Astrocyte (in vitro differentiated cells and primary cell): ENCODE results near the gene PICALM. TPM values are rescaled to one million over a fixed set of nuclear protein-coding genes. Genes with fewer than 3 reads are reported as not detected.
A peak's percentile ranks its signal among the peaks of the same experiment; 100 is the strongest.

Experiments used
- DNase-seq: peaks from one replicate; pipeline ENCODE4 v3.0.0-alpha.2; 2010; ENCODE audit warnings: low read depth
- FAIRE-seq: peaks from 2 replicates; lab custom pipeline; 2011; peaks lifted over from hg19 to GRCh38; lab: Jason Lieb, UNC
- H2AFZ ChIP-seq: 2 replicates; pipeline ENCODE4 v1.6.0; 2012; ENCODE audit warnings: low read depth, low read length, inconsistent platforms
- H3K27ac ChIP-seq: 2 replicates; pipeline ENCODE4 v1.5.1; 2011; ENCODE audit warnings: low read depth, low read length, inconsistent platforms
- H3K27me3 ChIP-seq: 2 replicates; pipeline ENCODE4 v1.6.0; 2011; ENCODE audit warnings: low read length, inconsistent platforms; ENCODE audit not compliant: insufficient read depth
- H3K36me3 ChIP-seq: 2 replicates; pipeline ENCODE4 v1.5.1; 2011; ENCODE audit warnings: low read length, inconsistent platforms; ENCODE audit not compliant: insufficient read depth
- H3K4me1 ChIP-seq: 2 replicates; pipeline ENCODE4 v1.5.1; 2011; ENCODE audit warnings: low read length, inconsistent platforms; ENCODE audit not compliant: insufficient read depth
- H3K4me2 ChIP-seq: 2 replicates; pipeline ENCODE4 v1.6.0; 2012; ENCODE audit warnings: low read length, inconsistent platforms
- H3K4me3 ChIP-seq: 2 replicates; pipeline ENCODE4 v1.5.1; 2011; ENCODE audit warnings: low read depth, mild to moderate bottlenecking, low read length, inconsistent platforms; ENCODE audit not compliant: insufficient read depth
- H3K79me2 ChIP-seq: 2 replicates; pipeline ENCODE4 v1.6.0; 2012; ENCODE audit warnings: mild to moderate bottlenecking, low read length, inconsistent platforms; ENCODE audit not compliant: insufficient read depth
- H3K9ac ChIP-seq: 2 replicates; pipeline ENCODE4 v1.6.0; 2012; ENCODE audit warnings: mild to moderate bottlenecking, low read length, inconsistent platforms
- H3K9me3 ChIP-seq: 2 replicates; pipeline ENCODE4 v1.5.1; 2012; ENCODE audit warnings: low read depth, mild to moderate bottlenecking, low read length, inconsistent platforms; ENCODE audit not compliant: insufficient read depth
- H4K20me1 ChIP-seq: 2 replicates; pipeline ENCODE4 v1.6.0; 2012; ENCODE audit warnings: low read length, inconsistent platforms; ENCODE audit not compliant: insufficient read depth
- H3K27ac Mint-ChIP-seq: one replicate; pipeline ENCODE4 v1.8.0; 2021; ENCODE audit warnings: mild to moderate bottlenecking, mixed read lengths; ENCODE audit not compliant: unreplicated experiment
- H3K27me3 Mint-ChIP-seq: one replicate; pipeline ENCODE4 v1.8.0; 2021; ENCODE audit warnings: low read depth, mixed read lengths; ENCODE audit not compliant: unreplicated experiment
- H3K36me3 Mint-ChIP-seq: one replicate; pipeline ENCODE4 v1.8.0; 2021; ENCODE audit warnings: low read depth, mixed read lengths; ENCODE audit not compliant: unreplicated experiment
- H3K4me1 Mint-ChIP-seq: one replicate; pipeline ENCODE4 v1.8.0; 2021; ENCODE audit warnings: low read depth, mixed read lengths; ENCODE audit not compliant: unreplicated experiment
- H3K4me3 Mint-ChIP-seq: one replicate; pipeline ENCODE4 v1.8.0; 2021; ENCODE audit warnings: mild to moderate bottlenecking, moderate library complexity, mixed read lengths; ENCODE audit not compliant: unreplicated experiment
- H3K9me3 Mint-ChIP-seq: one replicate; pipeline ENCODE4 v1.8.0; 2021; ENCODE audit warnings: mild to moderate bottlenecking, mixed read lengths; ENCODE audit not compliant: unreplicated experiment
- EZH2 ChIP-seq: IDR thresholded peaks from 2 replicates; pipeline ENCODE4 v1.6.1; 2012; ENCODE audit warnings: mild to moderate bottlenecking, low read length, inconsistent platforms; ENCODE audit not compliant: insufficient read depth
- total RNA-seq: library from RNA; stranded (reverse); gene quantifications from 2 replicates; pipeline ENCODE4 v1.2.1, GENCODE V29; 2021
- TF ChIP-seq, protein P1 (sequence below): IDR thresholded peaks from 2 replicates; pipeline ENCODE4 v1.5.1; 2011; ENCODE audit warnings: low read depth, mild to moderate bottlenecking, inconsistent platforms, low read length, moderate library complexity; ENCODE audit not compliant: insufficient read depth

Gene PICALM
- total RNA-seq, 1 donor from 2014 or later = 260 TPM

DNA sequence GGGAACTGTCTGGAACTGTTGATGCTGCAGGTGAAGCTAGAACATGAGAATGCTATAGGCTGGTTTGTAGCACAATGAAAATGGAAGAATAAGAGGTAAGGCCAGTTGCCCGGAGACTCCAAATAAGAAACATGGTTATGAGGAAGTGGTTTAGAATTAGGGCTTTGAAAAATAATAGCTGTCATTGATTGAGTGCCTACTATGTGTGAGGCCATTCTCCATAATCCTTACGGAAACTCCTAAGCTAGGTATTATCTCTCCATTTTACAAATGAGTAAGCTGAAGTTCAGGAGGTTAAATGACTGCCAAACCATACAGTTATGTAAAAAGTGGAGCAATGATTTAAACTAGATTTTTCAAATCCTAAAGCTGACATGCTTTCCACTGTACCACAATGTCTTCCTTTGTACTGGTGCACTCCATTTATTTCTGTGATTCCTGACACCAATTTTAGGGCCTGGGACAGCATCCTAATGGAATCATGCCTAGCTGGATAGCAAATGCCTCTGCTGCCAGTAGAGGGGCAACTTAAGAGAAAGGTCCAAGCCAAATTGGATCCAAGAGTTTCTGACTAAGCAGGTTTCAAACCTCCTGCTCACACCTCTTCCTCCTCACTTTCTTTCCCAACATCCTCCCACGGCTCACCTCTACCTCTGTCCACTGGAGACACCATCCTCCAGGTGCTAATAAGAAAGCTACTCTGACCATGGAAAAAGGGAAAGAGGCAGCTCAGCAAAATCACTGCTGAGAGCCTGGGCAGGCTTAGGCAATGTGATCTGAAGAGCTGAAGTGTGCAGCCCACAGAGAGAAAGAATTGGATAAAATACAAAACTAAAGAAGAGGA lies 46.9 kb upstream of the PICALM start:
- H3K4me2 ChIP-seq = peak overlapping the region; percentile 77
- H3K36me3 ChIP-seq = no peaks in the 10 kb centered on the region
- Mint-ChIP-seq H3K4me3 (no peak overlapping the region), H3K27ac (no peak overlapping the region), H3K9me3 (peaks cover 3% of the 10 kb centered on the region), H3K36me3 (no peaks in the 10 kb centered on the region), H3K4me1 (peaks cover 23% of the 10 kb centered on the region), H3K27me3 (no peaks in the 10 kb centered on the region)
- DNase-seq (peak; percentile 94), FAIRE-seq (no peak)
- peak overlapping the region; percentile 18 for H2AFZ ChIP-seq
- peaks cover 23% of the 10 kb centered on the region for H3K4me1 ChIP-seq
- no peak overlapping the region for H3K4me3 ChIP-seq
- H3K27me3 ChIP-seq = no peaks in the 10 kb centered on the region
- no peaks in the 10 kb centered on the region for H3K9me3 ChIP-seq
- peak overlapping the region; percentile 84 for H3K27ac ChIP-seq
- TF ChIP-seq EZH2 = no peak
- TF ChIP-seq, protein P1, sequence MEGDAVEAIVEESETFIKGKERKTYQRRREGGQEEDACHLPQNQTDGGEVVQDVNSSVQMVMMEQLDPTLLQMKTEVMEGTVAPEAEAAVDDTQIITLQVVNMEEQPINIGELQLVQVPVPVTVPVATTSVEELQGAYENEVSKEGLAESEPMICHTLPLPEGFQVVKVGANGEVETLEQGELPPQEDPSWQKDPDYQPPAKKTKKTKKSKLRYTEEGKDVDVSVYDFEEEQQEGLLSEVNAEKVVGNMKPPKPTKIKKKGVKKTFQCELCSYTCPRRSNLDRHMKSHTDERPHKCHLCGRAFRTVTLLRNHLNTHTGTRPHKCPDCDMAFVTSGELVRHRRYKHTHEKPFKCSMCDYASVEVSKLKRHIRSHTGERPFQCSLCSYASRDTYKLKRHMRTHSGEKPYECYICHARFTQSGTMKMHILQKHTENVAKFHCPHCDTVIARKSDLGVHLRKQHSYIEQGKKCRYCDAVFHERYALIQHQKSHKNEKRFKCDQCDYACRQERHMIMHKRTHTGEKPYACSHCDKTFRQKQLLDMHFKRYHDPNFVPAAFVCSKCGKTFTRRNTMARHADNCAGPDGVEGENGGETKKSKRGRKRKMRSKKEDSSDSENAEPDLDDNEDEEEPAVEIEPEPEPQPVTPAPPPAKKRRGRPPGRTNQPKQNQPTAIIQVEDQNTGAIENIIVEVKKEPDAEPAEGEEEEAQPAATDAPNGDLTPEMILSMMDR = no peak
- H3K79me2 ChIP-seq = no peaks in the 10 kb centered on the region
- peak overlapping the region; percentile 69 for H3K9ac ChIP-seq
- no peaks in the 10 kb centered on the region for H4K20me1 ChIP-seq

DNA sequence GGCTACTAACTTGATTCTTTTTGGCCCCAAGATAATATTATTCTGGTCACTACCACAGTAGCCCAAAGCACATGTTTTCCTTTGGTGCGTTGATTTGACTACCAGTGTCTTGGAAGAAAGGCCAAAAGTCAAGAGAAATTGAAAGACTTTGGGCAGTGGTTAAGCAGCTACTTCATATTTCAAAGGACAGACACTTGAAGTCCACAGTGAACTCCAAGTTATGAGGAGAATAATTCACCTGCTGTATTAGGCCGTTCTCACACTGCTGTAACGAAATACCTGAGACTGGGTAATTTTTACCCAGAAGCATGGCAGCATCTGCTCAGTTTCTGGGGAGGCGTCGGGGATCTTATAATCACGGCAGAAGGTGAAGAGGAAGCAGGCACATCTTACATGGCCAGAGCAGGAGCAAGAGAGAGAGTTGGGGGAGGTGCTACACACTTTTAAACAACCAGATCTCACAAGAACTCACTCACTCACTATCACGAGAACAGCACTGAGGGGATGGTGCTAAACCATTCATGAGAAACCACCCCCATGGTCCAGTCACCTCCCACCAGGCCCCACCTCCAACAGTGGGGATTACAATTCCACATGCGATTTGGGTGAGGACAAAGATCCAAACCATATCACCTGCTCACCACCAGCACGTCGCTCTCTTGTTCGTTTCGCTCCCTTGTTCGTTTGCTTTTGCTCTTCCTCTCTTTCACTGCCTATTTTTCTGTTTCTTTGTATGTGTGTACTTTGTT lies 40.2 kb upstream of the PICALM start:
- Mint-ChIP-seq H3K27me3 (no peaks in the 10 kb centered on the region), H3K4me3 (no peak overlapping the region)
- H3K9me3 ChIP-seq = no peaks in the 10 kb centered on the region

More for the DNA sequence above, 40.2 kb upstream of the PICALM start:
- Histone ChIP-seq H3K4me3 (no peak overlapping the region), H2AFZ (no peak overlapping the region), H3K79me2 (no peaks in the 10 kb centered on the region), H4K20me1 (no peaks in the 10 kb centered on the region), H3K4me1 (no peaks in the 10 kb centered on the region), H3K36me3 (no peaks in the 10 kb centered on the region), H3K27ac (no peak overlapping the region), H3K4me2 (no peak overlapping the region), H3K9ac (no peak overlapping the region), H3K27me3 (no peaks in the 10 kb centered on the region)
- DNase-seq = no peak
- H3K9me3 Mint-ChIP-seq = peaks cover 5% of the 10 kb centered on the region
- no peak for FAIRE-seq
- no peaks in the 10 kb centered on the region for H3K36me3 Mint-ChIP-seq
- no peak overlapping the region for H3K27ac Mint-ChIP-seq
- TF ChIP-seq, protein P1 = no peak
- no peak for TF ChIP-seq EZH2
- peaks cover 3% of the 10 kb centered on the region for H3K4me1 Mint-ChIP-seq
